Superior temporal gyrus (tissue), 1 donor: ENCODE measurements around the gene APOL4.
"Not testable (repeated sequence)": the region's sequence is repeated elsewhere in the genome, so short reads cannot be mapped to it uniquely, and the experiment has no call there.

Experiments used
- DNase-seq: peaks from one replicate; pipeline ENCODE4 v3.0.0-alpha.2; 2016; ENCODE audit errors: extremely low spot score

The APOL4 gene

DNA sequence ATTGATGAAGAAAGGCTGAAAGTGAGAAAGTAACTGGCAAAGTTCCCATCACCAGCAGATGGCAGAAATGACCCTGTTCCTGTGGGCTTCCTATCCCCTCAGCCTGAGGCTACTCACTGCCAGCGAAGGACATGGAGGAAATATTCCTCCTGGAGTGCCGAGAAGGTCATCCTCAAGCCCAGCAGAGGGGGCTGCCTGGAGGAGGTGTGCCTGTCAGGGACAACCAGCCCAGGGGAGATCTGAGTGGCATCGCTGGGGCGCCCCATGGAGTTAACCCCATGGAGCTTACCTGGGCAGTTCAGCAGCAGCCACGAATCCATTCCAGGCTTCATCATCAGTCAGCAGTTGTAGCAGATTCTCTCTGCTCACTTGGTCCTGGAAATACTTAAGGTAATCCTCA is 29.4 kb upstream of the APOL4 start:
- DNase-seq = not testable (repeated sequence)

DNA sequence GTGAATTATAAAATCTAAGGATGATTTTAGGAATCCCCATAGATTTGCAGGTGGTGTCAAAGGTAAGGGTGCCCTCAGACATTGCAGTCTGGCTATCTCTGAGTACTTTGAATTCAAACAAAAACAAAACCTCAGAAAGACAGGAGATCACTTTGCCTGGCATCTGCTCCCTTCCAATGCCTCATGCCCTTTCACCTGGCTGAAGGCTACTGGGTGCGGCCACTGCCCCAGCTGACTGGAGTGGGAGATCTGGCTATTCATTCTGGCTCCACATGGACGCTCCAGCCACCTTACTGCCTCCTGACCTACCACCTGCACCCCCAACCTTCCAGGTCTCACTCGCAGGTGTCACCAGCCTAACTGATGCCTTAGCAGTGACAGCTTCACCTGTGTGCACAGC is 28.0 kb upstream of the APOL4 start:
- not testable (repeated sequence) for DNase-seq

DNA sequence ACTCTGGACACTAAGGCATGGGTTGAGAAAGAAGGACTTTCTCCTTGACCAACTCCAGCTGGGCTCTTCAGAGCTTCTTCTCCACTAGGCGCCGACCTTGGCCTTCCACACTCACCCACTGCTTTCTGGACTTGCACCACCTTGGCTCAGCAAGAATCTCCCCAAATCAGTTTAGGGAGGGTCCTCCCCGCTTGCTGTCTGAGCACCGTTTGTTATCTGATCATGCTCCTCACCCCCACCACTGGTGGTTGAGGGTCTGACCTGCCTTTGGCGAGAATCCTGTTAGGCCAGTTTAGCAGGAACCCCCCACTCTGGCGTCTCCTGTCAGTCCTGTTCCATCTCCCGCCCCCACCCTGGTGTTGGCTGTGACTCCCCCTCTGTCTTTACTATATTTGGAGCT is 27.3 kb upstream of the APOL4 start:
- DNase-seq = no peak

DNA sequence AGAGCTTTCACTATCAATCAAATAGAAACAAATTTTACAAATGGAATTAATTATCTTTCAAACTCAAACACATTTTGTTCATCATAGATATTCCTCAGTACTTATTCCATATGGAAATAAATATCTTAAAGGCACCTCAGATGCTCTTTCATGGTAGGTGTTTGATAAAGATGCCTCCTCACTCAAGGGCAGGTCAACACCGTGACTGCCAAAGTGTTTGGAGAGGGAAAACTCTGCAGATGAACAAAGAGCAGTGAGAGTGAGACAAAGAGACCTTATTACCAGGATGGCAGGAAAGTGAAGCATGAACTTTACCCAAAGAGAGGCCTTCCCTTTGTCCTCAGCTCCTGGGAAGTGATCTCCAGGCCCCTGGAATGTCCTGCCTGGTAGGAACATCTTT is 26.8 kb upstream of the APOL4 start:
- DNase-seq = not testable (repeated sequence)

DNA sequence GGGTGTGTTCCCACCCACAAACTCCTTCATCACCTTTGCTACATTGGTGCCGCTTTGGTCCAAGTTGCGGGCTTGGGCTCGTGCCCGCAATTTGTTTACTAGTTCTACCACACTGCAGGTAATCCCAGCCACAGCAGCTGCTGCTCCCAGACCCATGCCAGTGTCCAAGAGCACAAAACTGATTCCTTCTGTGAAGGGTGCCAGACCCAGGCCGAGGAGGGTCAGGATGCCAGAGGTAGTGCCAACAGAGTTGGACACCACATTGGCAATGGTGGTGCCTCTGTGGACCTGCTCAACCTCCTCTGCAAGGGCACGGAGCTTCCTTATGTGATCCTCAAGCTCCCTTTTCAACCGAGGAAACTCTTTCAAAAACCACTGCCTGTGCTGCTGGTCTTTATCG is 26.2 kb upstream of the APOL4 start:
- DNase-seq = no peak

DNA sequence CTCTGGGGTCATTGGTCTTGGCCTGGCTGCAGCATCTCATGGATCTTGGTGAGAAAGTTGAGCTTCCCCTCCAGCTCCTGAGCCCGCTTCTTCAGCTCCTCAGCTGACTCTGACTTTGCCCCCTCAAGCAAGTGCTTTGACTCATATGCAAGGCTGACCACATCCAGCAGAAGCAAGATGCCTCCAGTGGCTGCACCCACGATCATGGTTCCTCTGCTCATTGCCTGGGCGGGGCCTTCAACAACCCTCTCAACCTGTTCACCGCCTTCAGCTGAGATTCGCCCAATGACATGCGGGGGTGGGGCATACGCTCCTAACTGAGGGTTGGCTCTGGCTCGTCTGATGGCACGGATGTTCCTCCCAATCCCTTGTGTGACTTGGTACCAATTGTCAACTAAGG is 25.8 kb upstream of the APOL4 start:
- no peak for DNase-seq

DNA sequence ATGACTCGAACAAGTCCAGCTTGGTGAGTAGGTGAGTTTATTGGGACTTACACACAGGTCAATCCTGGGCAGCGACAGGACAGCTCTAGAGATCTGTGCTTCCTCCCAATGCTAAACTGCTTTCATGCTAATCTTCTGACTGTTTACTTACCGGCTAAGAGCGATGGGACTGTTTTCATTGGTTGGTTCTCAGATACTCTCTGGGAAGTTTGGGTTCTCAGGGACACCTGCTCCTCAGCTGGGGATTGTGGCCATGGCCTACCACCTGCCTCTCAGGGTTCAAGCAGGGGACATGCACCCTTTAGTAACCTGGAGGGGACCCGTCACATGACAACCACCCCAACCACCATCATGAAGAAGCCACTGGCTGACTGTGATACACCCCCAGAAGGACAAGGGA is 24.6 kb upstream of the APOL4 start:
- DNase-seq = no peak

DNA sequence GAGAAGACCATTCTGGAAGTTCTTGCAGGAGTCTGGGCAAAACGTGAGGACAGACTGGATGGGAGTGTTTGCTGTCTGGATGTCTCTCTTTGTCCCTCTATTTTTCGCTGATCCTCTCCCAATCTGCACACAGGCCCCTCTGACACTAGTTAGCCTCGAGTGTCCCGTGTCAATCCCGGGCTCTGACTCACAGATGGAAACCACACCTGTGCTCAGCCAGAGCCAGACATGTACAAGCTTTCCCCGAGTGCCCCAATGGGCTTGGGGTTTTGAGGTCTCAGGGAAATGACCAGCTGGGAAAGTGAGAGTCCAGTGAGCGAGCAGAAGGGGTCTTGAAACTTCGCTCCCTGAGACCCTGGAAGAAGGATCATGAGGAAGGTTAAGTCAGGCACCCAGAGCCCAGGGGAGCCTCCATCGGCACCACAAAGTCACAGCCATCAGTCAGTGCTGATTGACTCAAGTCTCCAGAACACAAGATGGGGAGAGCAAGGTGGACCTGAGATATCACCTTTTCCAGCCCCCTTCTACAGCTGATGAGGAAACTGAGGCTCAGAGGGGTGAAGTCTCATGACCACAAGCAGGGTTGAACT is 23.8 kb upstream of the APOL4 start:
- no peak for DNase-seq

DNA sequence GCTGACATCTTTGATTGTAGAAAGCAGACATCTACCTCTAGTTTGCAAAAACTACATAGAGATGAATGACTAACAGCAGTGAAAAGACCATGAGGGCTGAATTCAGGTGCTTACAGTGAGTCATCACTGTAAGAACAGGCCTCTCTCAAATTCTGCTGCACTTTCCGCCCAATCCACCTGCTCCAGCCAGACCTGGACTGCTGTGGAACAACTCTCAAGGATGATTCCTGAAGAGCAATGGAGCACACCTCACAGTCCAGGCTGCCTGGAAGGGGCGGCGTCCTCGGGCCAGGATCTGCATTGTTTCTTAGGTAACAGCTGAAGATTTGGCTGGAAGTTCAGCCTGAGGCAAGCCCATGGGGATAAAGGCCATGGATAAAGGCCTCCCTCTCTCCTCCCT is 22.6 kb upstream of the APOL4 start:
- no peak for DNase-seq

DNA sequence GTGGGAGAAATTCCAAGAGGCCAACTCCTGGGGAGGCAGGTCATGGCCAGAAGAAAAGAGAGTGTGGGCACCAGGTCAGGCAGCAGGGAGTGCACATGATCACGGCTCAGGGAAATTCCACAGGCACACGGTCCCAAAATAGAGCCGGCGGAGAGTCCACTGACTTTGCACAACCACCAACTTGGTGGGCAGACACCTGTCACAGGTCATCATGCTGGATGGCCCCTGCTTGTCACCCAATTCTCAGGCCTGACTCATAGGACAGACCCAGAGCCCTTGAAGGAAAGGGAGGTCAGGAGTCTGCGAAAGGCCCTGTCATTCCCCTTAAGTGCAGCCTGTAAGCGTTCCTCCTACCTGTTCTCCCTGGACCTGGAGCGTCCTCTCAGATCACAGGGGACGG is 21.9 kb upstream of the APOL4 start:
- no peak for DNase-seq

DNA sequence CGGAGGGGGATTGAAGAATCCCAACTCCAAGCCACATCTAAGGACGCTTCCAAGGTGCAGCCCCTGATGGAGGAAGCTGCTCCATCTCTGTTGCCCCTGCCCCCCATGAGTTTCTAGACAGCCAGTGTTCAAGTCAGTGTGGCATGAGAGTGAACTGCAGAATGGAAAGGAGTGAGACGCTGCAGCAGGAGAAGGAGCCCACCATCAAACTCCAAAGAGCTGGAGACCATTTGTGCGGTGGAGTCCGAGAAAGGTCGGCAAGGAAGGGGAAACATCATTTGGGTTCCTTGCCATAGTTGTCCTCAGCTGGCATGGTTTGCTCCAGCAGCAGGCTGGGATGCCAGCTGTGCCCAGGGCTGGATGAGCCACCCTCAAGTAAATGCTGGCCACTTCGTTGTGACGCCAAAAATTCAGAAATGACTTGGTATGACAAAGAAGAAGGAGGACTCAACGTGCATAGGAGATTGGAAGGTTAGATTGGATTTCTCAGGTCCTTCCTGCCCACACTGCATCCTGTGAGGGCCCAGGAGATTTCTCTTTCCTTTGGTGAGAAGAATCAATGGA is 21.4 kb upstream of the APOL4 start:
- DNase-seq = no peak

DNA sequence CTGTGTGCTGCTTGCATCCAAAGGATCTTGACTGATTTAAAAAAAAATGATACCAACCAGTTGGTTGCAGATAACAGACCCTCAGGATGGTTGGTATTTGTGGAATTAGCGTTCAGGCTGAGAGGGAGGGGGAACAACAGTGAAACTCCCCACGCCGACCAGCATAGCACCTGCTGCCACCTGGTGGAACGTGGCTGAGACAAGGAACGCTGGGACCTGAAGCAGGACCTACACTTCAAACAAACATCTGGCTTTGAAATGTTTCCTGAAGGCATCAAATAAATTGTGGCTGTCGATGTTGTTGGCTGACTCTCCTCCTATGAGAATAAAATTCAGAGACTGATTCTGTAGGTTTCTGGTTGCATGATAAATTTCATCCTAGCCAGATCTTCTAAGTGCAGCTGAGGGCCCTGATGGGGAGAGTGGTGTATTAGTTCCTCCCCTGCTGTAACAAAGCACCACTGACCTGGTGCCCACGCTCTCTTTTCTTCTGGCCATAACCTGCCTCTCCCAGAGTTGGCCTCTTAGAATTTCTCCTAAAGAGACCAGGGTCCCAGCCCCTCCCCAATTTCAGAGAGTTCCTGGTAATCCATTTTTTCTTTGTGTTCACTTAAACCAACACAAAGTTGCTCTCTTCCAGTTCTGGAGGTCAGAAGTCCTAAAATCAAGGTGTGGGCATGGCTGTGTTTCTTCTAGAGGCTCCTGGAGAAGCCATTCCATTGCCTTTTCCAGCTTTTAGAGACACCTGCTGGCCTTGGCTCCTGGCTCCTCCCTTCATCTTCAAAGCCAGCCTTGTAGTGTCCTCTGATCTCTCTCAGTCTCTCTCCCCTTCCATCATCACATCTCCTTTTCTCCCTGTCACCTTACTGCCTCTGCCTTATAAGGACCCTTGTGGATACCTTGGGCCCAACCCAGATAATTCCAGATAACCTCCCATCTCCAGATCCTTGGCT is 20.5 kb upstream of the APOL4 start:
- peak; percentile 51 for DNase-seq

DNA sequence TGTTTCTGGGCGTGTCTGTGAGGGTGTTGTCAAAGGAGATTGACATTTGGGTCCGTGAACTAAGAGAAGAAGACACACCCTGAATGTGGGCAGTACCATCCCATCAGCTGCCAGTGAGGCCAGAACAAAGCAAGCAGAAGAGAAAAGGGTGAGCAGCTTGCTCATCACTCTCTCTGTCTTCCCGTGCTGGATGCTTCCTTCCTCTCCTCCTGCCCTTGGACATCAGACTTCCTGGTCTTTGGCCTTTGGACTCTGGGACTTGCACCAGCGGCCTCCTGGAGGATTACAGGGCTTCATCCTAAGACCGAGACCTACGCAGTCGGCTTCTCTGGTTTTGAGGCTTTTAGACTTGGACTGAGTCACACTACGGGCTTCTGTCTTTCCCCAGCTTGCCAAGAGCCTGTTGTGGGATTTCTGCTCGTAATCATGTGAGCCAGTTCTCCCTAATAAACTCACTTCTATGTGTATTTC is 18.9 kb upstream of the APOL4 start:
- no peak for DNase-seq

DNA sequence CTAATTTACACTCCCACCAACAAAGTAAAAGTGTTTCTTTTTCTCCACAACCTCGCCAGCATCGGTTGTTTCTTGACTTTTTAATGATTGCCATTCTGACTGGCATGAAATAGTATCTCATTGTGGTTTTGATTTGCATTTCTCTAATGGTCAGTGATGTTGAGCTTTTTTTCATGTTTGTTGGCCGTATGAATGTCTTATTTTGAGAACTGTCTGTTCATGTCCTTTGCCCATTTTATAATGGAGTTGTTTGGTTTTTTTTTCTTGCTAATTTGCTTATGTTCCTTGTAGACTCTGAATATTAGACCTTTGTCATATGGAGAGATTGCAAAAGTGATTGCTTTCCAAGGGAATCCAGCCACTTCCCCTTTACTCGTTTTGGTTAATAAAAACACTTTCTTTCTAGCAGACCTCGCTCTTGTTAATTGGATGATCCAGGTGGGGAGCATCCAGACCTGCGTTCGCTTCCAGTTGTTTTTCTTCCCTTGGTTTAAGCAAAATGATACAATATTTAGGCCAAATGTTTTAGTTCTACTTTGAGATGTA is 17.1 kb upstream of the APOL4 start:
- no peak for DNase-seq

DNA sequence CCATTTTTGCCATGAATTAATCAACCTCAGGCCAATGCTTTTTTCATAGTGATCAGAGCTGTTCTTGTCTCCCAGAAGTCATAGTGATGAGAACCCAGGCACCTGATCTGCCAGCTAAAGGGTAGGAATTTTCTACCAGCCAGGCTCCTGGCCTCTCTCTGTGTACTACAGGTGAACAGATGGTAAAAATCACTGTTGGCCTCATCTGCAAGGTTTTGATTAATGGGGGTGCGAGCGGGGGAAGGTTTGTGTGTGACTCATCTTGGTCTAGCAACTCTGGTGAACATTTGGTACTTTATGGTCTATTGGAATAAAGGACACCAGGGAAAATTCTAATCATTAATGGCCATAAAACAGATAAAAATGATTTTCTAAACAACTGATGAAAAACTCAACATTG is 14.4 kb upstream of the APOL4 start:
- DNase-seq = no peak

DNA sequence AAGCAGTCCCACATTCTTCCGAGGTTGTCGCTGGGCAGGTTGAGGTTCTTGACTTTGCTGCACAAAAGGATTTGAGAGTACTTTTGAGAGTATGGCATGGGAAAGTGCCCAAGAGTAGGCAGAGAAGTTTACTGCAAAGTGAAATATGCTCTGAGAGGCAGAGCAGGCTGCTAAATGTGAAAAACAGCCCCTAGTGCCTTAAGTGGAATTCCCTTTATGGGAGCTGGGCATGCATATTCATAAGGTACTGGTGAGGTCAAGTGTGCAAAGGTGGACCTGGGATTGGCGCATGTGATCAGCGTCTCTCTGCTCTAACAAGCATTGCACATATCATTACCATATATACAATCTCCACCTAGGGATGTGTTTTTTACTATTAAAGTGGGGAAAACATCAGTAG is 12.0 kb upstream of the APOL4 start:
- DNase-seq = no peak

DNA sequence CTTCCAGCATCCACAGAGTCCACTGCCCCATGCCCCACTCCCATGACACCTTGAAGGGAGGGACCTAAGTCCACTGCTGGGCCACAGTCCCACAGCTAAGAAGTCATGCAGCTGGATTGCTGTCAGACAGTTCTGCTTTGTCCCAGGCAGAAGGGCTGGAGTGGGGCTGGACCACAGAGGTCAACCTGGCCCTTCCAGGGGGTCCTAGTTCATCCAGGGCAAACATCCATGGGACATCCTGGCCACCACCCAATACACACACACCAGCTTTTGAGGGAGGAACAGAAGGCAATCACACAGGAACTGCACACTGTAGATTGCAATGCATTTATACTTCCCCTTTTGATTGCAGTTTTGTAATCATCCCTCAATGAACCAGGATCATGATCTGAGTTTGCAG is 11.3 kb upstream of the APOL4 start:
- DNase-seq = no peak

DNA sequence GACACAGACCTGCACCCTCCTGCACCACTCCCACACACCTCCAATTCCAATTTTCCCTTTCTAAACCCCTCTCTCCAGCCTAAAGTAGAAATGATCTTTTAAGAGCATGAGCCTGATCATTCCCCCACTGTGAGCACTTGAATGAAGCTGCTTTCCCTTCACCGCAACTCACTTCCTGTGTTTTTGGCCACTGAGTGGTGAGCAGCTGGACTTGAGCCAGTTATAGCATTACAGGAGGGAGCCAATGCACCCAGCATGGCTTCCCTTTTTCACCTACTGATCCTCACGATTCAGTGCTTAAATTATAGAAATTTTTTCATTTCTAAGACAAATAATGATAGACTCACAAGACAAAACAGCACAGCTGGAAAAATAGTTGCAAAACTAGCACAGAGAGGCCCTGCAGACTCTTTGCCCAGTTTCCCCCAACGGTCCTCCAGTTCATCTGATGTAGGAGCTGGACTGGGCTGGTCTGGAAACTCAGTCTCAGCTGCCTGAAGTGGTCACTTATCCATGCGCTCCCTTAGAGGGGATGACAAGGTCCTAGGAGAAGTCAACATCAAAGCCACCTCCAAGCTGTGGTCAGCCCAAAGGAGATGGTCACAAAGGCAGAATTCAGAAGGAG is 9.7 kb upstream of the APOL4 start:
- DNase-seq = no peak

DNA sequence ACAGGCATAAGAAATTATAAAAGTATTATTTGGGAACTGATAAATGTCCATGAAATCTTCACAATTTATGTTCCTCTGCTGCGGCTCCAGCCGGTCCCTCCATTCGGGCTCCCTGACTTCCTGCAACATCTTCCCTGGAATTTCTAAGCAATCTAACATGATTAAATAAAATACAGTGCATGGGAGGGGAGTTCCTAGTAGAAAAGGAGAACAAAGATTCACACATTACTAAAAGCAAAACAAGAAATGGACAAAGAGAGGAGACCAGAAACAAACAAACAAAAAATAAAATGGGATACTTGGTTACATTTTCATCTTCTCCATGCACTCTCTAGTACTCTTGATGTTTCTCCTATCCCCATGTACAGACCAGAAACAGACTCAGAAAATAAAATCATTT is 8.6 kb upstream of the APOL4 start:
- DNase-seq = no peak

DNA sequence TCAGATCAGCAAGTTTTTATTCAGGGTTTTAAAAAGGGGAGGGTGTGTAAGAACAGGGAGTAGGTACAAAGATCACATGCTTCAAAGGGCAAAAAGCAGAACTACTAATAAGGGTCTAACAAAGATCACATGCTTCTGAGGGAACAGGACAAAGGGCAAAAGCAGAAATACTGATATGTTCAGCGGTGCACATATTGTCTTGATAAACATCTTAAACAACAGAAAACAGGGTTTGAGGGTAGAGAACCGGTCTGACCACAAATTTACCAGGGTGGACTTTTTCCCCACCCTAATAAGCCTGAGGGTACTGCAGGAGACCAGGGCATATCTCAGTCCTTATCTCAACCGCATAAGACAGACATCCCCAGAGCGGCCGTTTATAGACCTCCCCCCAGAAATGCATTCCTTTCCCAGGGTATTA is 7.9 kb upstream of the APOL4 start:
- not testable (repeated sequence) for DNase-seq

DNA sequence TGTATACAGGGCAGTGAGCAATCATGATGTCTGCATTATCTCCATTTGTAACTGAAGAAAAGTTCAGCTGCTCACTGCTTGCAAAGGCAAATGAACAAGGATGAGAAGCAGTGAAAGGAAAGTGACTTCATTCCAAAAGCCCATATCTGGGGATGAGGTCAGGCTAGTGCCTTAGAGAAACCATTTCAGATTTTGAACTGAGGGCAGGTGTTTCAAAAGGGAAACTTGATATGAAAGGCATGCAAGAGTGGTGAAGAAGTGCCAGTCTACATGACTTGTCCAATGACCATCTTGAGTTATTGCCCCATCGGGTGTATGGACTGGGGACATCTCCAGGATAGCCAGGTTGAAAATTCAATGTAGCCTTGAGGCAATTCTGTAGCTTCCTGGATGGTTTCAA is 7.3 kb upstream of the APOL4 start:
- no peak for DNase-seq

DNA sequence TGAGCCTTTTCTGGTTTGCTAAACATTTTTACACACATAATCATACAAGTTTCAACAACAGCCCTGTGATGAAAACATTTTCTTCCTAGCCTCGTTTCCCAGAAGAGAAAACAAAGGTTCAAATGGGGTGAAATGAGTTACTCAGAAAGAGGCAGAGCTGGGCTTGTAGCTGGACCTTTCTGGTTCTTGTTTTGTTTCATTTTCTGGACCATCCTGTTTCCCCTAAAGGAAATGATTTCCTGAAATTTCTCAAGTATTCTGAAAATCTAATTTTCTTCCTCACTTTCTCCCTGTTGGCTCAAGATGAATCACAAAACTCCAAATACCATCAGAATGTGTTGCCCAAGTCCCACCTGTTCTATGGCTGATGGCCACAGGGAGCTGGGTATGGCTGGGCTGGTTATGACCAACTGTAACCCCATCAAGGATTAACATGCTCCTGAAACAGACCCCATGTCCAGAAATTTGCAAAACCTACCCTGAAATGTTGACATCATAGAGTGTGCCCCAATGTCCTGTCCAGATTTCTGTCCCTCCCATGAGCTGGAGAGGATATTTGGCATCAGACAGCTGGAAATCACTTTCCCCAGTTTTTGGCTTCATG is 6.7 kb upstream of the APOL4 start:
- DNase-seq = no peak
